ENCODE results near the gene RNF26.

Gene RNF26

GRCh38 chr11:119337581-119338317 is 3.4 kb downstream of the RNF26 start:
- no peak for DNase-seq

GRCh38 chr11:119338318-119338890 is 4.1 kb downstream of the RNF26 start:
- DNase-seq: no peak

GRCh38 chr11:119338965-119339588 is 4.8 kb downstream of the RNF26 start:
- DNase-seq: no peak

- DNase-seq: no peak
Observed at GRCh38 chr11:119339589-119340334, 5.4 kb downstream of the RNF26 start.

- no peak for DNase-seq
Observed at GRCh38 chr11:119340335-119341221, 6.3 kb downstream of the RNF26 start, which contains the start of gene C1QTNF5. C1QTNF5 (minus strand) TSS chr11:119340883; CDS start chr11:119340397, 486 bp downstream.

GRCh38 chr11:119341222-119342022 is 7.1 kb downstream of the RNF26 start:
- no peak for DNase-seq

- DNase-seq: no peak
Observed at GRCh38 chr11:119342023-119342300, 7.6 kb downstream of the RNF26 start.

GRCh38 chr11:119342362-119343130 is 8.2 kb downstream of the RNF26 start:
- DNase-seq: no peak

GRCh38 chr11:119343726-119344125 is 9.4 kb downstream of the RNF26 start:
- DNase-seq: no peak

GRCh38 chr11:119344291-119345010 is 10.1 kb downstream of the RNF26 start:
- no peak for DNase-seq

- DNase-seq: no peak
Observed at GRCh38 chr11:119345685-119346084, 11.4 kb downstream of the RNF26 start.

GRCh38 chr11:119346605-119347004 is 12.3 kb downstream of the RNF26 start, which contains the start of gene MFRP:
MFRP (minus strand) TSS chr11:119346705; CDS start chr11:119346513, 192 bp downstream.
- DNase-seq: no peak

- no peak for DNase-seq
Observed at GRCh38 chr11:119347242-119347641, 12.9 kb downstream of the RNF26 start.

- no peak for DNase-seq
Observed at GRCh38 chr11:119347940-119348605, 13.7 kb downstream of the RNF26 start.

GRCh38 chr11:119350302-119350701 is 16.0 kb downstream of the RNF26 start:
- DNase-seq: no peak

GRCh38 chr11:119351232-119351631 is 16.9 kb downstream of the RNF26 start:
- DNase-seq: no peak

GRCh38 chr11:119352857-119353260 is 18.5 kb downstream of the RNF26 start:
- DNase-seq: peak; percentile 48

- DNase-seq: no peak
Observed at GRCh38 chr11:119355091-119355843, 20.9 kb downstream of the RNF26 start.

Data from NCI-H446 treated with DMSO at 0.1 percent for 48 hours (cell line).